Measurements from ENCODE around the gene SPATA32.

Gene SPATA32

DNA sequence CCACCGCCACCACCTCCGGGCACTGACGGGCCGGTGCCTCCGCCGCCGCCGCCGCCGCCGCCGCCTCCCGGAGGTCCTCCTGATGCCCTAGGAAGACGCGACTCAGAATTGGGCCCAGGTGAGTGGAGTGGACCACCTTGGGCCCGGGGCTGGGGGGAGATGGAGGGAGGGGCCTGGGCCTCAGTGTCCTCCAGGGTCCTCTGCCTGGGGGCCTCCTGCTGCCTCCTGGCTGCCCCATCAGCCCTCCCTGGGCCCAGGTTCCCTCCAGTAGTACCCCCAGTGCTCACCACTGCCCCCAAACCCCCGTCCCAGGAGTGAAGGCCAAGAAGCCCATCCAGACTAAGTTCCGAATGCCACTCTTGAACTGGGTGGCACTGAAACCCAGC is 19.9 kb downstream of the SPATA32 start:
- no peaks in the 10 kb centered on the region for H3K36me3 ChIP-seq (ENCODE audit: insufficient read depth, low read length)
- H3K9ac ChIP-seq (ENCODE audit: insufficient read length), result no peak overlapping the region
- H3K27ac ChIP-seq, result no peak overlapping the region
- no peak for TF ChIP-seq POLR2AphosphoS5 (IDR thresholded peaks at IDR 0.05; ENCODE audit: borderline replicate concordance, low read depth, low read length)
- no peak overlapping the region for H3K4me3 ChIP-seq
- H3K9me3 ChIP-seq (ENCODE audit: low read depth, low read length), result no peaks in the 10 kb centered on the region
- no peak for DNase-seq (ENCODE audit: low read depth, low spot score)

GRCh38 chr17:45241328-45242028 is 20.4 kb downstream of the SPATA32 start:
- Histone ChIP-seq H3K9me3 (ENCODE audit: low read depth, low read length) (no peaks in the 10 kb centered on the region), H3K27ac (no peak overlapping the region), H3K9ac (ENCODE audit: insufficient read length) (no peak overlapping the region), H3K4me3 (no peak overlapping the region), H3K36me3 (ENCODE audit: insufficient read depth, low read length) (no peaks in the 10 kb centered on the region)
- TF ChIP-seq POLR2AphosphoS5 (IDR thresholded peaks at IDR 0.05; ENCODE audit: borderline replicate concordance, low read depth, low read length), result no peak
- no peak for DNase-seq (ENCODE audit: low read depth, low spot score)

DNA sequence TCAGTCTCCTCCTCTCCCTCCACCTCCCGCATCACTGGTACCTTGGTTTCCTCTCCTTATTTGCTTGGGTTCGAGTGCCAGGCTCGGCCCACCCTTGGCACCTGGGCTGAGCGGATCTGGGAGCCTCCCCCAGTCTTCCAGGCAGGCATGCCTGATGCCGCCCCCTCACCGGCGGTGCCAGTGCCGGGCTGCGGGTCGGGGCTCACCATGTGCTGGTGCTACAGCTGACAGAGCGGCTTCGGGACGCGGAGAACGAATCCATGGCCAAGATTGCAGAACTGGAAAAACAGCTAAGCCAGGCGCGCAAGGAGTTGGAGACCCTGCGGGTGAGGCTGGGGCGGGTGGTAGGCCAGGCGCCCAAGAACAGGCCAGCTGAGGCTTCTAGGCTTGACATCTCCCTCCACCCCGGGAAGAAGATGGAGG is 21.0 kb downstream of the SPATA32 start:
- Histone ChIP-seq H3K4me3 (no peak overlapping the region), H3K27ac (no peak overlapping the region), H3K36me3 (ENCODE audit: insufficient read depth, low read length) (no peaks in the 10 kb centered on the region), H3K9me3 (ENCODE audit: low read depth, low read length) (no peaks in the 10 kb centered on the region), H3K9ac (ENCODE audit: insufficient read length) (no peak overlapping the region)
- no peak for DNase-seq (ENCODE audit: low read depth, low spot score)
- TF ChIP-seq FOXP2 (optimal IDR thresholded peaks at IDR 0.05; ENCODE audit: control extremely low read depth, extremely low read length, insufficient read depth) (no peak), EZH2 (IDR thresholded peaks at IDR 0.05) (no peak), POLR2AphosphoS5 (IDR thresholded peaks at IDR 0.05; ENCODE audit: borderline replicate concordance, low read depth, low read length) (no peak)

GRCh38 chr17:45238155-45238774 is 23.6 kb downstream of the SPATA32 start:
- no peaks in the 10 kb centered on the region for H3K9me3 ChIP-seq (ENCODE audit: low read depth, low read length)
- H3K9ac ChIP-seq (ENCODE audit: insufficient read length), result no peak overlapping the region
- no peaks in the 10 kb centered on the region for H3K36me3 ChIP-seq (ENCODE audit: insufficient read depth, low read length)
- no peak overlapping the region for H3K4me3 ChIP-seq
- no peak overlapping the region for H3K27ac ChIP-seq
- DNase-seq (ENCODE audit: low read depth, low spot score), result no peak
- TF ChIP-seq EZH2 (IDR thresholded peaks at IDR 0.05), result no peak
- TF ChIP-seq FOXP2 (optimal IDR thresholded peaks at IDR 0.05; ENCODE audit: control extremely low read depth, extremely low read length, insufficient read depth), result no peak
- TF ChIP-seq POLR2AphosphoS5 (IDR thresholded peaks at IDR 0.05; ENCODE audit: borderline replicate concordance, low read depth, low read length), result no peak

DNA sequence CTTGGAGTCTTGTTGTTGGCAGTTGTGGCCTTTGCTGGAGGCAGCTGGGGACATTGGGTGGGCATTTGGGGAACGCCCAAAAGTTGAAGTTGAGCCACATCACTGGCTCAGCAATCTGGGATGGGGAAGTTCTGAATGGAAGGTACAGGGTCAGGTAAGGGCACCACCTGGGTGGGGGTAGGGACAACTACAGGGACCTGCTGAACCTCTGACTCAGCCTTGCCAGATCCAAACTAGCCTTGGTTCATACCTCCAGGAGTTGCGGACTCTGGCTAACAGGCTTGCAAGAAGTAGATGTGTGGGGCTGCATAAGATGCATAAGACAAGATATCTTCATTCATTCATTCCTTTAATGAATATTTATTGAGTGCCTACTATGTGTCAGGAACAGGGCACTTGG is 24.2 kb downstream of the SPATA32 start:
- no peak for DNase-seq (ENCODE audit: low read depth, low spot score)
- TF ChIP-seq POLR2AphosphoS5 (IDR thresholded peaks at IDR 0.05; ENCODE audit: borderline replicate concordance, low read depth, low read length) (no peak), FOXP2 (optimal IDR thresholded peaks at IDR 0.05; ENCODE audit: control extremely low read depth, extremely low read length, insufficient read depth) (no peak), EZH2 (IDR thresholded peaks at IDR 0.05) (no peak)
- Histone ChIP-seq H3K4me3 (no peak overlapping the region), H3K9me3 (ENCODE audit: low read depth, low read length) (no peaks in the 10 kb centered on the region), H3K27ac (no peak overlapping the region), H3K36me3 (ENCODE audit: insufficient read depth, low read length) (no peaks in the 10 kb centered on the region), H3K9ac (ENCODE audit: insufficient read length) (no peak overlapping the region)

DNA sequence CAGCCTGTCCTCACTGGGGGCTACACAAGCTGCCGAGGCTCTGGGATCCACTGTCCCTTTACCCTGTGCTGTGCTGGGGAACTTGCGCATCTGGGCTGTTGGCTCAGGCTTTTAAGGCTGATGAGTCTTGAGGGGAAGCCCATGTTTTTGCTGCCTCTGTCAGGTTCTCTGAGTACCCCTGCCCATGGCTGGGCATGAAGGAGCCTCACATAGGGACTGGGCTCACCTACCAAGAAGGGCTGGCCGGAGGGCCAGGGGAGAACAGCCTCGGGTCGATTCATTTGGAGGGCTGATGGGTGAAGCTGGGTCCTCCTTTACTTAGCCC is 25.6 kb downstream of the SPATA32 start:
- no peak for TF ChIP-seq POLR2AphosphoS5 (IDR thresholded peaks at IDR 0.05; ENCODE audit: borderline replicate concordance, low read depth, low read length)
- no peak for TF ChIP-seq FOXP2 (optimal IDR thresholded peaks at IDR 0.05; ENCODE audit: control extremely low read depth, extremely low read length, insufficient read depth)
- no peak for TF ChIP-seq EZH2 (IDR thresholded peaks at IDR 0.05)
- Histone ChIP-seq H3K36me3 (ENCODE audit: insufficient read depth, low read length) (no peaks in the 10 kb centered on the region), H3K27ac (no peak overlapping the region), H3K9ac (ENCODE audit: insufficient read length) (no peak overlapping the region), H3K9me3 (ENCODE audit: low read depth, low read length) (no peaks in the 10 kb centered on the region), H3K4me3 (no peak overlapping the region)
- DNase-seq (ENCODE audit: low read depth, low spot score), result no peak

DNA sequence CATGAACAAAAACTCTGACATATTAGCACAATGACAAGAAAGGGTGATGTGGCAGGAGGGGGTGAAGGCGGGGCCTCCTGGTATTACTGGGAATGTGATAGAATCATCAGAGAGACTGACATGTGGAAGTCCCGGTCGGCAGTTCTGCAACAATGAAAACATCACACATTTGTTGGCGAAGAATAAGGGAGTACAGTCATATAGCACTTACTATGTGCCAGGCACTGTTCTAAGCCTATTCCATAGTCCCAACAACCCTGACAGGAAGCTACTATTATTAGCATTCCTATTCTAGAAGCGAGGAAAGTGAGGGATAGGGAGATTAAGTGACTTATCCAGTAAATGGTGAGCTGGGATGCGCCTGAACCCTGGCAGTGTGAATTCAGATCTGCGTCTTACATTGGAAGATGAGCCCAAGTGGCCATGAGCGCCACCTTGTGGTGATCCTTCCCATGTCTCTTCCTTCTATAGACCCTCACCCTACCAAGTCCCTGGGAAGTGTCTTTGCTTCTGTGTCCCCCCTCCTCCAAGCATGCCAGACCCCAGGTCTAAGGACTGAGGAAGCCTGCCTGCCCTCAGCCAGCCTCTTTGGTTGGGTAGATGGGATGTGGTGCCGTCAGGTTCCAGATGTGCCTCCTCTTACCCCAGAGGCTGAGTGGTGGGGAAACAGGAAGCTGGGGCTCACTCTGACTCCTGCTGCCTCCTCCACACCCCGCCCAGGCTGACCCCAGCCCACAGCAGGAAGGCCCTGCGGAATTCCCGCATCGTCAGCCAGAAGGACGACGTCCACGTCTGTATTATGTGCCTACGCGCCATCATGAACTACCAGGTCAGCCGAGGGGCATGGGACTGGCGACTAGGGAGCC is 26.2 kb downstream of the SPATA32 start:
- Histone ChIP-seq H3K27ac (no peak overlapping the region), H3K36me3 (ENCODE audit: insufficient read depth, low read length) (no peaks in the 10 kb centered on the region)
- peak; percentile 68 for DNase-seq (ENCODE audit: low read depth, low spot score)

DNA sequence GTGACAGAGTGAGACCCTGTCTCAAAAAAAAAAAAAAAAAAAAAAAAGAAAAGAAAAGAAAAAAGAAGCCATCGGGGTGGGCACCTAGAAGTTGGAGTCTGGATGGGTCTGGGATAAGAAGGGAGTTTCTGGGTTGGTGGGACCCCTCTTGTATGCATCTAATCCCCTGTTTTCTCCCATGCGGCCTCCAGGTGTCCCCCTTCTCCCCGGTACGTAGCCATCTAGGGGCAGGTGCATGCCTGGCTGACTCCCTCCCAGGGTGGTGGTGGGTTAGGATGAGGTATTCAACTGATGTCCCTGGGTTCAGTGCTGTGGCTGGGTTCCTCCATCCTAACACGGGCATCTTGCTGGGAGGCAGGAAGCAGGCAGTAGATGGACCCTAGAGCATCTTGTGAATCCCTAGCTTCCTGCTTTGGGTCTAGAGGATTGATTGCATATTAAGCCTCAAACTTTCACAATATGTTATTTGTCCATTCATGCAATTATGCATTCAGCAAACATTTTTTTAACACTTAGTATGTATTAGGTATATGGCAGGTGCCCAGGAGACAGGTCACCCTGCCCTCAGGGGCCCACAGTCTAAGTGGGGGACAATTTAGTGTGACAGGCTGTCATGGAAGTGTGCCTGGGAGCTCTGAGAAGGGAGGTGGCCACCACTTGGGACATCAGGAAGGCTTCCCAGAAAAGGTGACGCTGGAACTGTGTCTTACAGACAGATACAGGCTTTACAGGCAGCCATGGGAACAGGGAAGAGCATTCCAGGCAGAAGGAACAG is 27.1 kb downstream of the SPATA32 start:
- no peaks in the 10 kb centered on the region for H3K9me3 ChIP-seq (ENCODE audit: low read depth, low read length)
- TF ChIP-seq FOXP2 (optimal IDR thresholded peaks at IDR 0.05; ENCODE audit: control extremely low read depth, extremely low read length, insufficient read depth) (no peak), POLR2AphosphoS5 (IDR thresholded peaks at IDR 0.05; ENCODE audit: borderline replicate concordance, low read depth, low read length) (no peak), EZH2 (IDR thresholded peaks at IDR 0.05) (no peak)
- H3K27ac ChIP-seq, result no peak overlapping the region
- H3K36me3 ChIP-seq (ENCODE audit: insufficient read depth, low read length), result no peaks in the 10 kb centered on the region
- DNase-seq (ENCODE audit: low read depth, low spot score), result no peak
- no peak overlapping the region for H3K9ac ChIP-seq (ENCODE audit: insufficient read length)
- no peak overlapping the region for H3K4me3 ChIP-seq

More for the DNA sequence above, 26.2 kb downstream of the SPATA32 start:
- TF ChIP-seq POLR2AphosphoS5 (IDR thresholded peaks at IDR 0.05; ENCODE audit: borderline replicate concordance, low read depth, low read length) (no peak), FOXP2 (optimal IDR thresholded peaks at IDR 0.05; ENCODE audit: control extremely low read depth, extremely low read length, insufficient read depth) (no peak), EZH2 (IDR thresholded peaks at IDR 0.05) (no peak)
- no peak overlapping the region for H3K9ac ChIP-seq (ENCODE audit: insufficient read length)
- no peak overlapping the region for H3K4me3 ChIP-seq
- no peaks in the 10 kb centered on the region for H3K9me3 ChIP-seq (ENCODE audit: low read depth, low read length)

Data from SK-N-MC (cell line).